Measurements from ENCODE around the gene SLC39A5. TPM values are rescaled to one million over a fixed set of nuclear protein-coding genes. Genes with fewer than 3 reads are reported as not detected.
A peak's percentile ranks its signal among the peaks of the same experiment; 100 is the strongest.

The SLC39A5 gene
- total RNA-seq, 8 experiments from 2014 or later = 0.49 to 2.6 (median 1.1) TPM; not detected in 2

DNA sequence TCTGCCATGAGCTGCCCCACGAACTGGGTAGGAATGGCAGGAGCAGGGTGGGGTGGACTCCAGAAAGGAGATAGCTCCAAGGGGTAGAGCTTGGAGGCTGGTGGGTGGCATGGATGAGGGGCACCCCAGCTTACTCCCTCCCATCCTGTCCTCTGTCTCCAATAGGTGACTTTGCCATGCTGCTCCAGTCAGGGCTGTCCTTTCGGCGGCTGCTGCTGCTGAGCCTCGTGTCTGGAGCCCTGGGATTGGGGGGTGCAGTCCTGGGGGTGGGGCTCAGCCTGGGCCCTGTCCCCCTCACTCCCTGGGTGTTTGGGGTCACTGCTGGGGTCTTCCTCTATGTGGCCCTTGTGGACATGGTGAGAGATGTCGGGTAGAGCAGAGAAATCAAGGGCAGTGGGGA lies 7.1 kb downstream of the SLC39A5 start:
- ATAC-seq (replicated peaks in 6 of 8) = peak in 4 of 8 experiments; percentile 10 to 27 (median 18)
- in situ Hi-C loops (cut with MboI; ENCODE audit: low pct_unique_long_range_greater_than_20kb in 2 of 9, low sequenced_read_pairs in 9 of 9, unreplicated experiment in 9 of 9) = no loop called here
- H3K4me3 ChIP-seq = no peak overlapping the region

GRCh38 chr12:56237552-56237951 lies 7.7 kb downstream of the SLC39A5 start:
- Histone ChIP-seq H3K4me1 (replicated peaks in 1 of 2) (no peaks in the 10 kb centered on the region), H3K4me3 (no peak overlapping the region), H3K27ac (no peak overlapping the region)
- in situ Hi-C loops (cut with MboI; ENCODE audit: low pct_unique_long_range_greater_than_20kb in 2 of 9, low sequenced_read_pairs in 9 of 9, unreplicated experiment in 9 of 9) = no loop called here
- WGBS, 10 experiments = 60 to 100% (median 76%) methylated on average over 1 to 6 of the region's 11 CpGs; no CpG with 5 or more reads in 5 of the 10 experiments
- ATAC-seq (replicated peaks in 6 of 8) = peak in 5 of 8 experiments; percentile 5 to 29 (median 7)

More for the DNA sequence above, 7.1 kb downstream of the SLC39A5 start:
- H3K27ac ChIP-seq = no peak overlapping the region
- 20 to 100% (median 37%) methylated on average over 1 of the region's 5 CpGs; no CpG with 5 or more reads in 6 of the 10 experiments for WGBS, 10 experiments
- H3K4me1 ChIP-seq (replicated peaks in 1 of 2) = no peaks in the 10 kb centered on the region

DNA sequence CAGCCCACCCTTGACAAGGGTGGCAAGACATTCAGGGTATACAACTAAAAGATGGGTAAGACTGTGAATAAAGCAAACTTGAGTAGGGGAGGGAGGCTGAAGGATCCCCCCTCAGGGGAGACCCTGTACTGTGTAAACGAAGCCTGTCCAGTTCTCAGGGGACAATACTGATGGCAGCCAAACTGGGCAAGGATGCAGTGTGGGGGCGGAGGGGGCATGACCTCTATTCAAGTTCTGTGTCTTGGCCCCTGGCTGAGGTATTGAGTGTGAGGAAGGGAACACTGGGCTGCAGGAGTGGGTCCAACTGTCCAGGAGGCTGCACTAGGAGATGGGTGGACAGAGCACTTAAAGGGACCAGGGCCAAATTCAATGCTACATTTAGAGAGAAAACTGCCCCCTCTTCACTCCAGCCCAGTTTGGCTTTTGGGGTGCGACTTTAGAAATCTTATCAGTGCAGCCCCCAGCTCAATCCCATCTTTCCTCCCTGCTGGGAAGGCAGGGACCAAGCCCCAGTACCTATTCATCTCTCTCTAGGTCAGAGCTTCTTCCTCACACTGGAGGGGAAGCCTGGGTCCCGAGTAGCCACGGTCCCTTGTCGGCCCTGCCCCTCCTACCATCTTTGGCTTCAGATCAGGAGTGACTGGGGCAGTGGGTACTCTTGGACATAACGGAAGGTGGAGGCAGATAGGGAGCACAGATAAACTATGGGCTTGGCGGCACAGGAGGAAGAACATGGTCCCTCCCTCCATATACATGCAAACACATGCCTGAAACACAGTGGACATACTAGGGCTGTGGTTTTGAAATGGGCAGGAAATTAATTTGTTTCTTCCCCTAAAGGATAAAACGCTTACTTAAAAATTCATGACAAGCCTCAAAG lies 11.8 kb downstream of the SLC39A5 start:
- WGBS, 10 experiments = 82 to 100% (median 83%) methylated on average over 1 to 6 of the region's 9 CpGs; no CpG with 5 or more reads in 3 of the 10 experiments
- ATAC-seq (replicated peaks in 6 of 8) = no peak
- in situ Hi-C loops (cut with MboI; ENCODE audit: low pct_unique_long_range_greater_than_20kb in 2 of 9, low sequenced_read_pairs in 9 of 9, unreplicated experiment in 9 of 9) = no loop called here
- Histone ChIP-seq H3K4me3 (no peak overlapping the region), H3K27ac (no peak overlapping the region), H3K4me1 (replicated peaks in 1 of 2) (no peaks in the 10 kb centered on the region)

GRCh38 chr12:56242986-56243385 lies 13.1 kb downstream of the SLC39A5 start:
- ATAC-seq (replicated peaks in 6 of 8) = no peak
- Histone ChIP-seq H3K27ac (no peak overlapping the region), H3K4me1 (replicated peaks in 1 of 2) (no peaks in the 10 kb centered on the region), H3K4me3 (no peak overlapping the region)
- WGBS, 10 experiments = 92% methylated on average over 2 of the region's 13 CpGs; no CpG with 5 or more reads in 9 of the 10 experiments
- in situ Hi-C loops (cut with MboI; ENCODE audit: low pct_unique_long_range_greater_than_20kb in 2 of 9, low sequenced_read_pairs in 9 of 9, unreplicated experiment in 9 of 9) = no loop called here

GRCh38 chr12:56243731-56244181 lies 13.9 kb downstream of the SLC39A5 start:
- Histone ChIP-seq H3K4me1 (replicated peaks in 1 of 2) (no peaks in the 10 kb centered on the region), H3K4me3 (no peak overlapping the region), H3K27ac (no peak overlapping the region)
- in situ Hi-C loops (cut with MboI; ENCODE audit: low pct_unique_long_range_greater_than_20kb in 2 of 9, low sequenced_read_pairs in 9 of 9, unreplicated experiment in 9 of 9) = no loop called here
- ATAC-seq (replicated peaks in 6 of 8) = peak in 2 of 8 experiments; percentile 36 to 72
- WGBS, 10 experiments = no CpG with 5 or more reads among the region's 3 CpGs

DNA sequence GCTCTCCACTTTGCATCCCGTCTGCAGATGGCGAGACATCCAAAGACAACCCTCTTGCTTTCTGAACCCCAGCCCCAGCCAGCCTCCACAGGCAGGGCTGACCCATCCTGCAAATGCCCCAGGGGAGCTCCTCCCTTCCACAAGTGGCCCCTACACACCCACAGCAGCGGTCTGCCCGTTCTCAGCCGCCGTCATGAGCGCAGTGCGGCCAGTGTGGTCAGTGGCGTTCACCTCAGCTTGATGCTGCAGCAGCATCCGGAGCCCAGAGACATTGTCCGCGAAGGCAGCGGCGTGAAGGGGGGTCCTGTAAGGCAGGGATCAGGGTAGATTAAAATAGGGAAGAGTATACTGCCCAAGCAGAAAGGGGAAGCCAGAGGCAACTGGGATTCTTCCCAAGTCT lies 14.6 kb downstream of the SLC39A5 start:
- 40 to 100% (median 100%) methylated on average over 1 to 4 of the region's 14 CpGs; no CpG with 5 or more reads in 1 of the 10 experiments for WGBS, 10 experiments
- H3K27ac ChIP-seq = no peak overlapping the region
- no peak for ATAC-seq (replicated peaks in 6 of 8)
- no peaks in the 10 kb centered on the region for H3K4me1 ChIP-seq (replicated peaks in 1 of 2)
- in situ Hi-C loops (cut with MboI; ENCODE audit: low pct_unique_long_range_greater_than_20kb in 2 of 9, low sequenced_read_pairs in 9 of 9, unreplicated experiment in 9 of 9) = no loop called here
- no peak overlapping the region for H3K4me3 ChIP-seq

DNA sequence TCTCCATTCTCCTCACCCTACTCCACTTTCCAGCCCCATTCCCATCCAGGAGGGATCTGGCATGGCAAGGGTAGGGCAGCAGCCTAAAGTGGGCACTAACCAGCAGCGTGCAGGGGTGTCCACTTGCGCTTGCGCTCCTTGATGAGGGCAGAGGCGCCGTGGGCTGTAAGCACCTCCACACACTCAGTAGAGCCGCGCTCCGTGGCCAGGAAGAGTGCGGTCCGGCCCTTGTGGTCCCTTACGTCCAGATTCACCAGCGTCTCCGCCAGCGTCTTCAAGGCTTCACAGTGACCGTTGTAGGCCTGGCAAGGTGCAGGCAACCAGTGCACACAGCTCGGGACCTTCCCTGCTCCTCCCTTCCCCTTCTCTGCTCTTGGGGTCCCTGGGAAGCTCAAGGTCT lies 18.1 kb downstream of the SLC39A5 start:
- no peak for ATAC-seq (replicated peaks in 6 of 8)
- 94 to 98% methylated on average over 3 to 16 of the region's 16 CpGs; no CpG with 5 or more reads in 8 of the 10 experiments for whole genome bisulfite sequencing, 10 experiments
- in situ Hi-C loops (cut with MboI; ENCODE audit: low pct_unique_long_range_greater_than_20kb in 2 of 9, low sequenced_read_pairs in 9 of 9, unreplicated experiment in 9 of 9) = no loop called here

DNA sequence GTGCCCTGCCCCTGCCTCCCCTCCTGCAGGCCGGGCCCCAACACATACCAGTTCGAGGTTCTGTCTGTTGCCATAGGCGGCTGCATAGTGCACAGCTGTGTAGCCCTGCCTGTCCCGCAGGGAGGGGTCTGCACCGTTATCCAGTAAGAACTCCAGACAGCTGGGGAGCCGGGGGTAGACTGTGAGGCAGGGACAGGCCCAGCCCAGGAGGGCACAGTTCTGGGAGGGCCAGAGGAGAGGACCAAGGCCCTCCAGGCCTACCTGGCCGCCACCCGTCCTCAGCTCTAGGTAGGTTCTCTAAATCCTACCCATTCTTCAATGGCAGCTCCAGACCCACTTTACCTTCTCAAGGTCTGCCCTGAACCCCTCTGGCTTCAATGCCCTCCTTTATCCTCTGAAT lies 18.9 kb downstream of the SLC39A5 start:
- no peaks in the 10 kb centered on the region for H3K4me1 ChIP-seq (replicated peaks in 1 of 2)
- in situ Hi-C loops (cut with MboI; ENCODE audit: low pct_unique_long_range_greater_than_20kb in 2 of 9, low sequenced_read_pairs in 9 of 9, unreplicated experiment in 9 of 9) = no loop called here
- WGBS, 10 experiments = 67 to 100% (median 90%) methylated on average over 1 to 5 of the region's 8 CpGs; no CpG with 5 or more reads in 5 of the 10 experiments
- no peak overlapping the region for H3K27ac ChIP-seq
- no peak overlapping the region for H3K4me3 ChIP-seq
- peak in 1 of 8 experiments; percentile 6 for ATAC-seq (replicated peaks in 6 of 8)

More for the DNA sequence above, 18.1 kb downstream of the SLC39A5 start:
- H3K4me3 ChIP-seq = no peak overlapping the region
- H3K4me1 ChIP-seq (replicated peaks in 1 of 2) = no peaks in the 10 kb centered on the region
- H3K27ac ChIP-seq = no peak overlapping the region

- 94 to 100% (median 100%) methylated on average over 1 to 3 of the region's 3 CpGs; no CpG with 5 or more reads in 3 of the 10 experiments for WGBS, 10 experiments
- Histone ChIP-seq H3K4me3 (no peak overlapping the region), H3K4me1 (replicated peaks in 1 of 2) (peaks cover 11 to 12% of the 10 kb centered on the region in 2 donors), H3K27ac (no peak overlapping the region)
- no peak for ATAC-seq (replicated peaks in 6 of 8)
- in situ Hi-C loops (cut with MboI; ENCODE audit: low pct_unique_long_range_greater_than_20kb in 2 of 9, low sequenced_read_pairs in 9 of 9, unreplicated experiment in 9 of 9) = loop anchor here in 1 of 9 experiments (25.0 kb wide), 1 partner anchor 90 kb away; the partner anchor contains the start of genes MYL6 and MYL6B
These were observed 22.8 kb downstream of the SLC39A5 start for GRCh38 chr12:56252649-56253048.

DNA sequence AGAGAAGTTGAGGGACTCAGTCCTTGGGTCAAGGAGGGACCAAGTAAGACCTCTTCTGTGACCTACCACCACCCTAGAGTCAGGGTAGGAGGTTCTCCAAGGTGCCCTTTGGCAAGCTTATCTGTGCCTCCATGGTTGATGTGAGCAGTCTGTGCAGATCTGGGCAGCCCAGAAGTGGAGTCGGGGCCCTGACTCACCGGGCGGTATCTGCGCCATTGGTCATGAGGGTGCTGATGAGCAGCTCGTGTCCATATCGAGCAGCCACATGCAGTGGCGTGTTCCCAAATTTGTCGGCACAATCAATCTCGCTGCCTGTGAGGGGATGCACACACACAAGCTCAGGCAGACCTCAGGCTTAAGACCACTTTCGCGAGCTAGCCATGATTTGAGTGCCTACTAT lies 23.2 kb downstream of the SLC39A5 start:
- no peak overlapping the region for H3K27ac ChIP-seq
- no peak overlapping the region for H3K4me3 ChIP-seq
- H3K4me1 ChIP-seq (replicated peaks in 1 of 2) = peaks cover 11 to 12% of the 10 kb centered on the region in 2 donors
- no peak for ATAC-seq (replicated peaks in 6 of 8)
- in situ Hi-C loops (cut with MboI; ENCODE audit: low pct_unique_long_range_greater_than_20kb in 2 of 9, low sequenced_read_pairs in 9 of 9, unreplicated experiment in 9 of 9) = loop anchor here in 1 of 9 experiments (25.0 kb wide), 1 partner anchor 91 kb away; the partner anchor contains the start of genes MYL6 and MYL6B
- 81 to 98% (median 91%) methylated on average over 3 to 8 of the region's 11 CpGs; no CpG with 5 or more reads in 6 of the 10 experiments for WGBS, 10 experiments

- 50 to 100% (median 84%) methylated on average over 1 to 3 of the region's 7 CpGs; no CpG with 5 or more reads in 6 of the 10 experiments for WGBS, 10 experiments
- no peak for ATAC-seq (replicated peaks in 6 of 8)
- in situ Hi-C loops (cut with MboI; ENCODE audit: low pct_unique_long_range_greater_than_20kb in 2 of 9, low sequenced_read_pairs in 9 of 9, unreplicated experiment in 9 of 9) = loop anchor here in 1 of 9 experiments (25.0 kb wide), 1 partner anchor 93 kb away; the partner anchor contains the start of genes MYL6 and MYL6B
- peaks cover 16 to 18% of the 10 kb centered on the region in 2 donors for H3K4me1 ChIP-seq (replicated peaks in 1 of 2)
- H3K4me3 ChIP-seq = no peak overlapping the region
- no peak overlapping the region for H3K27ac ChIP-seq
These were observed 25.8 kb downstream of the SLC39A5 start for GRCh38 chr12:56255671-56256070.

GRCh38 chr12:56256326-56256960 lies 26.6 kb downstream of the SLC39A5 start:
- peak overlapping the region in 2 of 5 donors; percentile 66 to 87 for H3K4me3 ChIP-seq
- H3K4me1 ChIP-seq (replicated peaks in 1 of 2) = peaks cover 16 to 18% of the 10 kb centered on the region in 2 donors
- 0 to 57% (median 30%) methylated on average over 1 to 2 of the region's 4 CpGs; no CpG with 5 or more reads in 5 of the 10 experiments for WGBS, 10 experiments
- no peak overlapping the region for H3K27ac ChIP-seq
- no peak for ATAC-seq (replicated peaks in 6 of 8)
- in situ Hi-C loops (cut with MboI; ENCODE audit: low pct_unique_long_range_greater_than_20kb in 2 of 9, low sequenced_read_pairs in 9 of 9, unreplicated experiment in 9 of 9) = loop anchor here in 1 of 9 experiments (25.0 kb wide), 1 partner anchor 94 kb away; the partner anchor contains the start of genes MYL6 and MYL6B

Data from motor neuron (in vitro differentiated cells).